Uterus (tissue), 4 donors: Measurements from ENCODE around the gene CSHL1. TPM values are rescaled to one million over a fixed set of nuclear protein-coding genes. Genes with fewer than 3 reads are reported as not detected.
"Not testable (repeated sequence)": the region's sequence is repeated elsewhere in the genome, so short reads cannot be mapped to it uniquely, and the experiment has no call there.

Experiments
- DNase-seq, 2 donors: peaks; one replicate each; pipeline ENCODE4 v3.0.0-alpha.2; 2019 to 2020
- H3K27ac ChIP-seq, 2 donors: fragments of 200-600 bp; sonication (generic); 1 replicate in 1 of 2; 2 replicates in 1 of 2; pipeline ENCODE4 v1.5.1; 2016 to 2018
- H3K27me3 ChIP-seq, 2 donors: fragments of 200-600 bp; sonication (generic); one replicate each; pipeline ENCODE4 v1.5.1; 2018 to 2019; ENCODE audit warnings: control low read depth in 1 of 2
- H3K36me3 ChIP-seq, 2 donors: fragments of 200-600 bp; sonication (generic); one replicate each; pipeline ENCODE4 v1.5.1; 2019; ENCODE audit warnings: control low read depth in 1 of 2
- H3K4me1 ChIP-seq, 2 donors: fragments of 200-600 bp; sonication (generic); one replicate each; pipeline ENCODE4 v1.5.1; 2018 to 2019; ENCODE audit warnings: control low read depth in 1 of 2
- H3K4me3 ChIP-seq, 2 donors: fragments of 200-600 bp; sonication (generic); 1 replicate in 1 of 2; 2 replicates in 1 of 2; pipeline ENCODE4 v1.5.1; 2018 to 2019; ENCODE audit warnings: mild to moderate bottlenecking in 1 of 2
- H3K9me3 ChIP-seq, 2 donors: fragments of 200-600 bp; sonication (generic); one replicate each; pipeline ENCODE4 v1.5.1; 2019; ENCODE audit warnings: control low read depth in 1 of 2
- POLR2A ChIP-seq, 2 donors: fragments of 450-650 bp; IDR thresholded peaks; one replicate each; pipeline ENCODE4 v1.6.1; 2016; ENCODE audit warnings: antibody characterized with exemption in 2 of 2, mild to moderate bottlenecking in 1 of 2, moderate library complexity in 1 of 2
- intact Hi-C: fragments of 100-400 bp; cut with DNase I; formaldehyde crosslinking; loops from one replicate; pipeline ENCODE4 v1.15.1; 2023; ENCODE audit warnings: low total_unique reads
- total RNA-seq, 4 donors: library from RNA; depleted of rRNA in 3 of 4; stranded (reverse); fragments of >200 nt in 3 of 4; gene quantifications; one replicate each; pipeline versions ENCODE4 v1.1.0 to v1.2.4, GENCODE V29; 2014 to 2023
- TF ChIP-seq, protein P1 (sequence below), 4 experiments: fragments of 200-600 bp in 2 of 4; fragments of 450-650 bp in 2 of 4; sonication (generic) in 2 of 4; IDR thresholded peaks; one replicate each; pipeline ENCODE4 v1.5.1; 2016 to 2019; ENCODE audit warnings: antibody characterized with exemption in 4 of 4, mild to moderate bottlenecking in 2 of 4, moderate library complexity in 1 of 4
- donor health status: DM: yes; HTN: yes; CAD: no.

The CSHL1 gene
- total RNA-seq, 4 donors from 2014 or later = not detected

DNA sequence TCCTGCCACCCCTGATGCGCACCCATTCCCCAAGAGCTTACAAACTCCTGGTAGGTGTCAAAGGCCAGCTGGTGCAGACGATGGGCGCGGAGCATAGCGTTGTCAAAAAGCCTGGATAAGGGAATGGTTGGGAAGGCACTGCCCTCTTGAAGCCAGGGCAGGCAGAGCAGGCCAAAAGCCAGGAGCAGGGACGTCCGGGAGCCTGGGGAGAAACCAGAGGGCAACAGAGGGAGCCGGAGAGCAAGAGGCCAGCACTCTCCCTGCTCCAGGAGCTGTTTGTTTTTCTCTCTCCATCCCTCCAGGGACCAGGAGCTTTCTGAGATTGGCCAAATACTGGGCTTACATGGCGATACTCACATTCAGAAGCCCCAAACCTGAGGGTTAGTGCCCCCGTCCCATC lies 7.2 kb upstream of the CSHL1 start:
- intact Hi-C loops = loop anchor here (10.0 kb wide), 1 partner anchor 216 kb away; the partner anchor contains the start of gene ERN1
- TF ChIP-seq, protein P1, sequence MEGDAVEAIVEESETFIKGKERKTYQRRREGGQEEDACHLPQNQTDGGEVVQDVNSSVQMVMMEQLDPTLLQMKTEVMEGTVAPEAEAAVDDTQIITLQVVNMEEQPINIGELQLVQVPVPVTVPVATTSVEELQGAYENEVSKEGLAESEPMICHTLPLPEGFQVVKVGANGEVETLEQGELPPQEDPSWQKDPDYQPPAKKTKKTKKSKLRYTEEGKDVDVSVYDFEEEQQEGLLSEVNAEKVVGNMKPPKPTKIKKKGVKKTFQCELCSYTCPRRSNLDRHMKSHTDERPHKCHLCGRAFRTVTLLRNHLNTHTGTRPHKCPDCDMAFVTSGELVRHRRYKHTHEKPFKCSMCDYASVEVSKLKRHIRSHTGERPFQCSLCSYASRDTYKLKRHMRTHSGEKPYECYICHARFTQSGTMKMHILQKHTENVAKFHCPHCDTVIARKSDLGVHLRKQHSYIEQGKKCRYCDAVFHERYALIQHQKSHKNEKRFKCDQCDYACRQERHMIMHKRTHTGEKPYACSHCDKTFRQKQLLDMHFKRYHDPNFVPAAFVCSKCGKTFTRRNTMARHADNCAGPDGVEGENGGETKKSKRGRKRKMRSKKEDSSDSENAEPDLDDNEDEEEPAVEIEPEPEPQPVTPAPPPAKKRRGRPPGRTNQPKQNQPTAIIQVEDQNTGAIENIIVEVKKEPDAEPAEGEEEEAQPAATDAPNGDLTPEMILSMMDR (IDR thresholded peaks at IDR 0.05) = no peak
- TF ChIP-seq POLR2A (IDR thresholded peaks at IDR 0.05) = no peak
- Histone ChIP-seq H3K36me3 (no peaks in the 10 kb centered on the region), H3K4me1 (no peaks in the 10 kb centered on the region), H3K9me3 (no peaks in the 10 kb centered on the region), H3K4me3 (no peak overlapping the region), H3K27ac (no peak overlapping the region), H3K27me3 (no peaks in the 10 kb centered on the region)
- DNase-seq = no peak

DNA sequence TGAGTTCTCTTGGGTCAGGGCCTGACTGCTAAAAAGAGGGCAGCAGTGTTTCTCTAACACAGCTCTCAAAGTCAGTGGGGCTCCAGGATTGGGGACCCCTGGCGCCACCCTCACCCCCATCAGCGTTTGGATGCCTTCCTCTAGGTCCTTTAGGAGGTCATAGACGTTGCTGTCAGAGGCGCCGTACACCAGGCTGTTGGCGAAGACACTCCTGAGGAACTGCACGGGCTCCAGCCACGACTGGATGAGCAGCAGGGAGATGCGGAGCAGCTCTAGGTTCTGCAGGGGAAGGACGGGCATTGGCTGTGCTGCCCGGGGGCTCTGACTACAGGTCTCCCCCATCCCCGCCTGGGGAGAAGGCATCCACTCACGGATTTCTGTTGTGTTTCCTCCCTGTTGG lies 6.6 kb upstream of the CSHL1 start:
- Histone ChIP-seq H3K9me3 (no peaks in the 10 kb centered on the region), H3K4me3 (no peak overlapping the region), H3K4me1 (no peaks in the 10 kb centered on the region), H3K36me3 (no peaks in the 10 kb centered on the region), H3K27me3 (no peaks in the 10 kb centered on the region), H3K27ac (no peak overlapping the region)
- intact Hi-C loops = loop anchor here (10.0 kb wide), 1 partner anchor 217 kb away; the partner anchor contains the start of gene ERN1
- TF ChIP-seq POLR2A (IDR thresholded peaks at IDR 0.05) = no peak
- TF ChIP-seq, protein P1 (IDR thresholded peaks at IDR 0.05) = no peak
- DNase-seq = no peak

DNA sequence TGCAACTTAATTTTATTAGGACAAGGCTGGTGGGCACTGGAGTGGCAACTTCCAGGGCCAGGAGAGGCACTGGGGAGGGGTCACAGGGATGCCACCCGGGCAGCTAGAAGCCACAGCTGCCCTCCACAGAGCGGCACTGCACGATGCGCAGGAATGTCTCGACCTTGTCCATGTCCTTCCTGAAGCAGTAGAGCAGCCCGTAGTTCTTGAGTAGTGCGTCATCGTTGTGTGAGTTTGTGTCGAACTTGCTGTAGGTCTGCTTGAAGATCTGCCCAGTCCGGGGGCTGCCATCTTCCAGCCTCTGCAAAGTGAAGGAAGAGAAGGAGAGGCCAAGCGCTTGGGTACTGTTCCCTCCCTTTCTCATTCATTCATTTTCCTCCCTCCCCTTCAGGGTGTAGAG lies 6.1 kb upstream of the CSHL1 start:
- not testable (repeated sequence) for H3K4me3 ChIP-seq, H3K36me3 ChIP-seq, H3K27ac ChIP-seq, H3K9me3 ChIP-seq, DNase-seq, H3K4me1 ChIP-seq, H3K27me3 ChIP-seq
- intact Hi-C loops = loop anchor here (10.0 kb wide), 1 partner anchor 218 kb away; the partner anchor contains the start of gene ERN1

DNA sequence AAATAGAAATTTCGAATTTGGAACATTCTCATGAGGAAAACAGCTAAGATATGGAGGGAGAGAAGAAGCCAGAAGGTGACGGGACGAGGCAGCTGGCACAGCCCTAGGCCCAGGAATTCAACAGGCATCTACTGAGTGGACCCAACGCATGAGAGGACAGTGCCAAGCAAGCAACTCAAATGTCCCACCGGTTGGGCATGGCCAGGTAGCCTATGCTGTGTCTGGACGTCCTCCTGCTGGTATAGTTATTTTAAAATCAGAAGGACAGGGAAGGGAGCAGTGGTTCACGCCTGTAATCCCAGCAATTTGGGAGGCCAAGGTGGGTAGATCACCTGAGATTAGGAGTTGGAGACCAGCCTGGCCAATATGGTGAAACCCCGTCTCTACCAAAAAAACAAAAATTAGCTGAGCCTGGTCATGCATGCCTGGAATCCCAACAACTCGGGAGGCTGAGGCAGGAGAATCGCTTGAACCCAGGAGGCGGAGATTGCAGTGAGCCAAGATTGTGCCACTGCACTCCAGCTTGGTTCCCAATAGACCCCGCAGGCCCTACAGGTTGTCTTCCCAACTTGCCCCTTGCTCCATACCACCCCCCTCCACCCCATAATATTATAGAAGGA lies 5.6 kb upstream of the CSHL1 start:
- TF ChIP-seq, protein P1 (IDR thresholded peaks at IDR 0.05) = no peak
- no peak for TF ChIP-seq POLR2A (IDR thresholded peaks at IDR 0.05)
- no peaks in the 10 kb centered on the region for H3K36me3 ChIP-seq
- no peak for DNase-seq
- intact Hi-C loops = loop anchor here (10.0 kb wide), 1 partner anchor 218 kb away; the partner anchor contains the start of gene ERN1
- no peaks in the 10 kb centered on the region for H3K27me3 ChIP-seq
- no peaks in the 10 kb centered on the region for H3K4me1 ChIP-seq
- no peaks in the 10 kb centered on the region for H3K9me3 ChIP-seq
- no peak overlapping the region for H3K4me3 ChIP-seq
- H3K27ac ChIP-seq = no peak overlapping the region

DNA sequence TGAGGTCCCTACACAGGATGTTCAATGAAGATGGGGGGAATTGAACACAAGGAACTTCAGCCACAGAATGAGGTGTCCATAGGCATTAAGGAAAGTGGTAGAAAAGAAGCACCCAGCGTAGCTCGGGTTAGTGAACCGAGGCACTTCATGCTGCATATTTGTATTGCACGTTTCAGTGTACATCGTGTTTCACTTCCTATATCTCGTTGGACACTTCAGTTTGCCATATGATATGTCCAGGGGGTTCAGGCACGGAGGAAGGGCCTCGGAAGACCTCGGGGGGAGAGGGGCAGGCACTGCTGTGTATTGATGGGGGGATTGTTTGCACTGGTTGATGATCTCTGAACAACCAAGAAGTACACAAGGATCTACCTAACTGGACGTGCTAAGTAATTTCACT lies 4.7 kb upstream of the CSHL1 start:
- H3K4me3 ChIP-seq, H3K27me3 ChIP-seq, DNase-seq, H3K27ac ChIP-seq, H3K9me3 ChIP-seq, H3K4me1 ChIP-seq, H3K36me3 ChIP-seq: not testable (repeated sequence)
- intact Hi-C loops = loop anchor here (10.0 kb wide), 1 partner anchor 219 kb away; the partner anchor contains the start of gene ERN1

DNA sequence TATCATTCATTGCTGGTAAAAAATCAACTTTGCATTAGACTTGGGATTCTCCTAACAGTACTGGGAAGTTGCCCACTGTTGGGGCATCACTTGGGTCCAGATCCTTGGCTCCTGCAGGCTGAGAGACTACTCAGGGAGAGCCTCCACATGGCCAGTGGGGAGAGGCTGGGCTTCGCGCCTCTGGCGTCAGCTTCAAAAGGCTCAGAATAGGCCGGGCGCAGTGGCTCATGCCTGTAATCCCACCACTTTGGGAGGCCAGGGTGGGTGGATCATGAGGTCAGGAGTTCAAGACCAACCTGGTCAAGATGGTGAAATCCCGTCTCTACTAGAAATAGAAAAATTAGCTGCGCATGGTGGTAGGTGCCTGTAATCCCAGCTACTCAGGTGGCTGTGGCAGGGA lies 3.4 kb upstream of the CSHL1 start:
- intact Hi-C loops = loop anchor here (10.0 kb wide), 1 partner anchor 220 kb away; the partner anchor contains the start of gene ERN1
- no peaks in the 10 kb centered on the region for H3K27me3 ChIP-seq
- H3K36me3 ChIP-seq = no peaks in the 10 kb centered on the region
- H3K27ac ChIP-seq = no peak overlapping the region
- H3K4me1 ChIP-seq = no peaks in the 10 kb centered on the region
- DNase-seq = no peak
- no peaks in the 10 kb centered on the region for H3K9me3 ChIP-seq
- TF ChIP-seq POLR2A (IDR thresholded peaks at IDR 0.05) = no peak
- TF ChIP-seq, protein P1 (IDR thresholded peaks at IDR 0.05) = no peak
- no peak overlapping the region for H3K4me3 ChIP-seq
